ENCODE results near the gene PEX11A. TPM values are rescaled to one million over a fixed set of nuclear protein-coding genes. Genes with fewer than 3 reads are reported as not detected.

Gene PEX11A
- total RNA-seq, 1 experiment from 2014 or later: 5.8 TPM

Small RNAs within 50 kb of the gene (small RNA-seq; reads per million reads assigned to genes)
- not detected for gene RNU6-132P

Other genes with a start within 250 kb of the PEX11A start
- gene RHCG, start 194.2 kb downstream of the PEX11A start, total RNA-seq (2014; rRNA removed; shearing (Covaris generic)): not detected in 2 replicates
- 14.9 and 15.2 TPM in 2 replicates for gene TICRR, start 115.3 kb downstream of the PEX11A start, total RNA-seq (2014; rRNA removed; shearing (Covaris generic))
- 2.0 and 2.1 TPM in 2 replicates for gene KIF7, start 35.3 kb downstream of the PEX11A start, total RNA-seq (2014; rRNA removed; shearing (Covaris generic))
- 0.03 and 0.51 TPM in 2 replicates for gene PLIN1, start 11.4 kb downstream of the PEX11A start, total RNA-seq (2014; rRNA removed; shearing (Covaris generic))
- 0.08 and 0.61 TPM in 2 replicates for gene WDR93, start 57 bp upstream of the PEX11A start, total RNA-seq (2014; rRNA removed; shearing (Covaris generic))
- gene MESP1, start 60.5 kb upstream of the PEX11A start, total RNA-seq (2014; rRNA removed; shearing (Covaris generic)): 0.23 and 0.71 TPM in 2 replicates
- gene MESP2, start 85.6 kb upstream of the PEX11A start, total RNA-seq (2014; rRNA removed; shearing (Covaris generic)): 0.15 TPM in 1 of 2 replicates, not detected in the other
- 0.05 and 0.10 TPM in 2 replicates for gene ANPEP, start 124.1 kb upstream of the PEX11A start, total RNA-seq (2014; rRNA removed; shearing (Covaris generic))
- 14.8 and 36.2 TPM in 2 replicates for gene AP3S2, start 203.2 kb upstream of the PEX11A start, total RNA-seq (2014; rRNA removed; shearing (Covaris generic))
- gene ARPIN, start 222.2 kb upstream of the PEX11A start, total RNA-seq (2014; rRNA removed; shearing (Covaris generic)): 4.7 and 7.9 TPM in 2 replicates

Data from HT-29 (cell line).